Measurements from ENCODE around the gene DHRS1.

- no peak for TF ChIP-seq CTCF (IDR thresholded peaks at IDR 0.05 in 2 of 3, conservative IDR thresholded peaks at IDR 0.05 in 1 of 3; ENCODE audit: insufficient read depth in 2 of 3, low read depth in 1 of 3, low read length in 3 of 3)
- no peak for TF ChIP-seq HMGXB4 (CRISPR knock-in tag; IDR thresholded peaks at IDR 0.05)
- TF ChIP-seq ZNF124 (CRISPR knock-in tag; IDR thresholded peaks at IDR 0.05), result no peak
- no peak for TF ChIP-seq ZNF282 (CRISPR knock-in tag; IDR thresholded peaks at IDR 0.05)
- TF ChIP-seq ELF2 (CRISPR knock-in tag; IDR thresholded peaks at IDR 0.05), result no peak
These were observed 15.0 kb upstream of the DHRS1 start for GRCh38 chr14:24314377-24315193.

Measured in K562 (cell line).